ENCODE measurements around the gene TLE3. TPM values are rescaled to one million over a fixed set of nuclear protein-coding genes. Genes with fewer than 3 reads are reported as not detected.

The TLE3 gene
- total and polyA plus RNA-seq, 2 of the 13 experiments (the other 11 are each of a cell fraction or from before 2014, with no cell fraction given), result 11.9 to 13.8 TPM

DNA sequence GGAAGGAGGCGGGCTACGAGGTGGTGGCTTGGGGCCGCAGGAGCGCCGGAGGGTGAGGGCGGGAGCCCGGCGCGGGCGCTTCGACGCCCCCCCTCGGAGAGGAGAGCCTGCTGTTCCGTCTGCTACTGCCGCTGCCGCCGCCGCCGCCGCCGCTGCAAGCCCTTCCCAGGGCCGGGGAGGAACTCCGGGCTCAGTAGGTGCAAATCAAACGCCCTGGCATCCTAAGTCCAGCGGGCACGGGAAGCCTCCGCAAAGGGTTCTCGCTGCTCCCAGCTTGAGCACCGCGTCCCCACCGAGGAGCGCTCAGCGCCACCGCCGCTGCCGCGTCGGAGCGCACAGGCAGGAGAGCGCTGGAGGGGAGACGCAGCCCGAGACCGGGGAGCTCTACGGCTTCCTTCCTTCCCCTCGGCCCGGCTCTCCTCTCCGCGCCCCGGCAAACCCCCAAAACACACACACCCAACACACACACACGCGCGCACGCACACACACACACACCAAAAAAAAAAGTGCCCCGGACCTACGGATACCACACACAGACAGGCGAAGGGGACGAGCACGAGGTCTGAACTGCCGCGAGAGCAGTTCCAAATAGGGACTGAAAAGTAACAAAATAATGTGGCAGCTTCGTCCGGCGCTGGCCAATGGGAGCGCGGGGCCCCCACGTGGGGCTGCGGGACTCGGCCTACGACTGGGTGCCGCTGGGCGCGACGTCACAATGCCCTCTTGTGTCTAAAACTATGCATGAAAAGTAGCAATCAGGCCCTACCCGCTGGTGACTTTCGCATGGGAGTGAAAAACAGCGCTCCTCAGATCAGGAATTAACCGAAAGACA is at the start of gene TLE3 (continued):
- TF ChIP-seq ARID2 (CRISPR knock-in tag; IDR thresholded peaks at IDR 0.05; ENCODE audit: borderline replicate concordance) (peak; percentile 46; the same call in 1 of the 2 replicates), ZNF781 (CRISPR knock-in tag; IDR thresholded peaks at IDR 0.05; ENCODE audit: borderline replicate concordance, not compliant biosample characterization) (peak; percentile 88), RFX3 (CRISPR knock-in tag; IDR thresholded peaks at IDR 0.05) (0 out of 2 replicates have a peak, but pooled peaks have one; percentile 4), MXD1 (CRISPR knock-in tag; IDR thresholded peaks at IDR 0.05) (peak; percentile 49; the same call in 1 of the 2 replicates), AKAP8 (CRISPR knock-in tag; IDR thresholded peaks at IDR 0.05) (no peak), POLR2A (IDR thresholded peaks at IDR 0.05; ENCODE audit: insufficient read depth in 1 of 2, low read depth in 2 of 2, low read length in 2 of 2) (peak; percentile 76 to 78), KLF13 (CRISPR knock-in tag; IDR thresholded peaks at IDR 0.05) (no peak), REPIN1 (CRISPR knock-in tag; IDR thresholded peaks at IDR 0.05; ENCODE audit: borderline replicate concordance, low read depth) (peak; percentile 51; the same call in 1 of the 2 replicates), KAT8 (CRISPR knock-in tag; IDR thresholded peaks at IDR 0.05) (peak; percentile 50), ZNF589 (CRISPR knock-in tag; conservative IDR thresholded peaks at IDR 0.05) (no peak), ZNF292 (CRISPR knock-in tag; IDR thresholded peaks at IDR 0.05; ENCODE audit: borderline replicate concordance, low read depth) (0 out of 2 replicates have a peak, but pooled peaks have one; percentile 42), NR2F6 (IDR thresholded peaks at IDR 0.05) (no peak), NR2F6 (CRISPR knock-in tag; IDR thresholded peaks at IDR 0.05) (no peak), SKI (IDR thresholded peaks at IDR 0.05; ENCODE audit: partially characterized antibody) (peak; percentile 21), ZFP37 (CRISPR knock-in tag; IDR thresholded peaks at IDR 0.05; ENCODE audit: borderline replicate concordance) (peak; percentile 65; the same call in 1 of the 2 replicates), KAT2B (IDR thresholded peaks at IDR 0.05; ENCODE audit: borderline replicate concordance, low read depth, low read length) (no peak), ZNF557 (CRISPR knock-in tag; IDR thresholded peaks at IDR 0.05) (0 out of 2 replicates have a peak, but pooled peaks have one; percentile 24), ZFAT (CRISPR knock-in tag; conservative IDR thresholded peaks at IDR 0.05) (no peak), SIX1 (CRISPR knock-in tag; IDR thresholded peaks at IDR 0.05; ENCODE audit: borderline replicate concordance) (no peak), SIN3B (IDR thresholded peaks at IDR 0.05; ENCODE audit: low read length) (no peak)
- TF ChIP-seq, protein P1, sequence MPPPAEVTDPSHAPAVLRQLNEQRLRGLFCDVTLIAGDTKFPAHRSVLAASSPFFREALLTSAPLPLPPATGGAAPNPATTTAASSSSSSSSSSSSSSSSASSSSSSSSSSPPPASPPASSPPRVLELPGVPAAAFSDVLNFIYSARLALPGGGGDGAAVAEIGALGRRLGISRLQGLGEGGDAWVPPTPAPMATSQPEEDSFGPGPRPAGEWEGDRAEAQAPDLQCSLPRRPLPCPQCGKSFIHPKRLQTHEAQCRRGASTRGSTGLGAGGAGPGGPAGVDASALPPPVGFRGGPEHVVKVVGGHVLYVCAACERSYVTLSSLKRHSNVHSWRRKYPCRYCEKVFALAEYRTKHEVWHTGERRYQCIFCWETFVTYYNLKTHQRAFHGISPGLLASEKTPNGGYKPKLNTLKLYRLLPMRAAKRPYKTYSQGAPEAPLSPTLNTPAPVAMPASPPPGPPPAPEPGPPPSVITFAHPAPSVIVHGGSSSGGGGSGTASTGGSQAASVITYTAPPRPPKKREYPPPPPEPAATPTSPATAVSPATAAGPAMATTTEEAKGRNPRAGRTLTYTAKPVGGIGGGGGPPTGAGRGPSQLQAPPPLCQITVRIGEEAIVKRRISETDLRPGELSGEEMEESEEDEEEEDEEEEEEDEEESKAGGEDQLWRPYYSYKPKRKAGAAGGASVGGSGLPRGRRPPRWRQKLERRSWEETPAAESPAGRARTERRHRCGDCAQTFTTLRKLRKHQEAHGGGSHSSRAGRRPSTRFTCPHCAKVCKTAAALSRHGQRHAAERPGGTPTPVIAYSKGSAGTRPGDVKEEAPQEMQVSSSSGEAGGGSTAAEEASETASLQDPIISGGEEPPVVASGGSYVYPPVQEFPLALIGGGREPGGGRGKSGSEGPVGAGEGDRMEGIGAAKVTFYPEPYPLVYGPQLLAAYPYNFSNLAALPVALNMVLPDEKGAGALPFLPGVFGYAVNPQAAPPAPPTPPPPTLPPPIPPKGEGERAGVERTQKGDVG (CRISPR knock-in tag; IDR thresholded peaks at IDR 0.05; ENCODE audit: borderline replicate concordance), result peak; percentile 73; the same call in 1 of the 2 replicates
- TF ChIP-seq, protein P2, sequence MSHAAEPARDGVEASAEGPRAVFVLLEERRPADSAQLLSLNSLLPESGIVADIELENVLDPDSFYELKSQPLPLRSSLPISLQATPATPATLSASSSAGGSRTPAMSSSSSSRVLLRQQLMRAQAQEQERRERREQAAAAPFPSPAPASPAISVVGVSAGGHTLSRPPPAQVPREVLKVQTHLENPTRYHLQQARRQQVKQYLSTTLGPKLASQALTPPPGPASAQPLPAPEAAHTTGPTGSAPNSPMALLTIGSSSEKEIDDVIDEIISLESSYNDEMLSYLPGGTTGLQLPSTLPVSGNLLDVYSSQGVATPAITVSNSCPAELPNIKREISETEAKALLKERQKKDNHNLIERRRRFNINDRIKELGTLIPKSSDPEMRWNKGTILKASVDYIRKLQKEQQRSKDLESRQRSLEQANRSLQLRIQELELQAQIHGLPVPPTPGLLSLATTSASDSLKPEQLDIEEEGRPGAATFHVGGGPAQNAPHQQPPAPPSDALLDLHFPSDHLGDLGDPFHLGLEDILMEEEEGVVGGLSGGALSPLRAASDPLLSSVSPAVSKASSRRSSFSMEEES (CRISPR knock-in tag; IDR thresholded peaks at IDR 0.05), result peak; percentile 58; the same call in 1 of the 2 replicates
- TF ChIP-seq, protein P3, sequence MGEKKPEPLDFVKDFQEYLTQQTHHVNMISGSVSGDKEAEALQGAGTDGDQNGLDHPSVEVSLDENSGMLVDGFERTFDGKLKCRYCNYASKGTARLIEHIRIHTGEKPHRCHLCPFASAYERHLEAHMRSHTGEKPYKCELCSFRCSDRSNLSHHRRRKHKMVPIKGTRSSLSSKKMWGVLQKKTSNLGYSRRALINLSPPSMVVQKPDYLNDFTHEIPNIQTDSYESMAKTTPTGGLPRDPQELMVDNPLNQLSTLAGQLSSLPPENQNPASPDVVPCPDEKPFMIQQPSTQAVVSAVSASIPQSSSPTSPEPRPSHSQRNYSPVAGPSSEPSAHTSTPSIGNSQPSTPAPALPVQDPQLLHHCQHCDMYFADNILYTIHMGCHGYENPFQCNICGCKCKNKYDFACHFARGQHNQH (CRISPR knock-in tag; IDR thresholded peaks at IDR 0.05), result 0 out of 2 replicates have a peak, but pooled peaks have one; percentile 66
